Sigmoid colon (tissue), 7 donors: ENCODE results near the gene GRB14. TPM values are rescaled to one million over a fixed set of nuclear protein-coding genes. Genes with fewer than 3 reads are reported as not detected.
A peak's percentile ranks its signal among the peaks of the same experiment; 100 is the strongest.
"Not testable (repeated sequence)": the region's sequence is repeated elsewhere in the genome, so short reads cannot be mapped to it uniquely, and the experiment has no call there.

Experiments used
- DNase-seq: peaks from one replicate; pipeline ENCODE4 v3.0.0-alpha.2; 2019
- H3K27ac ChIP-seq, 4 donors: fragments of 200-600 bp; sonication (generic); one replicate each; pipeline ENCODE4 v1.5.1; 2016 to 2019; ENCODE audit warnings: mild to moderate bottlenecking in 1 of 4
- H3K27me3 ChIP-seq, 3 donors: fragments of 200-600 bp; sonication (generic); one replicate each; pipeline ENCODE4 v1.5.1; 2019; ENCODE audit warnings: mild to moderate bottlenecking in 1 of 3
- H3K36me3 ChIP-seq, 4 donors: fragments of 200-600 bp; sonication (generic); one replicate each; pipeline ENCODE4 v1.5.1; 2016 to 2019
- H3K4me1 ChIP-seq, 4 donors: fragments of 200-600 bp; sonication (generic); one replicate each; pipeline ENCODE4 v1.5.1; 2017 to 2019
- H3K4me3 ChIP-seq, 4 donors: fragments of 200-600 bp; sonication (generic); one replicate each; pipeline ENCODE4 v1.5.1; 2017 to 2019; ENCODE audit warnings: mild to moderate bottlenecking in 2 of 4, moderate library complexity in 1 of 4
- H3K9me3 ChIP-seq, 4 donors: fragments of 200-600 bp in 3 of 4; sonication (generic) in 3 of 4; one replicate each; pipeline versions ENCODE4 v1.5.1 to v1.6.1; 2013 to 2019
- CTCF ChIP-seq, 4 experiments: fragments of 450-650 bp in 3 of 4; fragments of 200-600 bp in 1 of 4; IDR thresholded peaks; one replicate each; pipeline ENCODE4 v1.5.1; 2016 to 2019; ENCODE audit warnings: antibody characterized with exemption in 4 of 4, mild to moderate bottlenecking in 3 of 4, moderate library complexity in 2 of 4
- EP300 ChIP-seq, 4 donors: sonication (generic); formaldehyde crosslinking; IDR thresholded peaks; one replicate each; pipeline ENCODE4 v1.6.1; 2017; ENCODE audit warnings: antibody characterized with exemption in 4 of 4
- POLR2A ChIP-seq, 2 donors: fragments of 450-650 bp; IDR thresholded peaks; one replicate each; pipeline ENCODE4 v1.6.1; 2016; ENCODE audit warnings: antibody characterized with exemption in 2 of 2, mild to moderate bottlenecking in 2 of 2, moderate library complexity in 2 of 2
- POLR2AphosphoS5 ChIP-seq, 4 donors: sonication (generic); formaldehyde crosslinking; IDR thresholded peaks; one replicate each; pipeline ENCODE4 v1.6.1; 2017; ENCODE audit warnings: antibody characterized with exemption in 4 of 4
- WGBS, 2 donors: extraction: QIAGEN DNeasy Blood & Tissue Kit; methylation state at CpG; one replicate each; pipeline ENCODE4 v1.1.7; 2013; 5-methylcytosine and 5-hydroxymethylcytosine counted together
- intact Hi-C: fragments of 100-400 bp; cut with DNase I; formaldehyde crosslinking; loops from one replicate; pipeline ENCODE4 v1.15.1; 2023
- polyA plus RNA-seq, 3 donors: library from polyadenylated mRNA; stranded (reverse); fragments of 200-250 nt; gene quantifications; one replicate each; pipeline ENCODE4 v1.2.3, GENCODE V29; 2013
- total RNA-seq, 4 donors: library from RNA; depleted of rRNA; stranded (reverse); fragments of >200 nt; gene quantifications; one replicate each; pipeline ENCODE4 v1.1.0, GENCODE V29; 2016
- donor health status: healthy with polysubstance abuse.
- donor health status: Bipolar disorder and iron deficiency.
- donor health status: healthy.

GRB14 gene
- total and polyA plus RNA-seq, 7 donors, result 0.46 to 19.8 (median 12.5) TPM

- H3K27ac ChIP-seq, result peak overlapping the region in 1 of 4 donors; percentile 70
- H3K4me3 ChIP-seq, result peak overlapping the region in 1 of 4 donors; percentile 9
- TF ChIP-seq CTCF (IDR thresholded peaks at IDR 0.05) (peak; percentile 17 to 72 (median 58)), POLR2A (IDR thresholded peaks at IDR 0.05) (no peak), EP300 (IDR thresholded peaks at IDR 0.05) (no peak)
- WGBS, 2 donors, result 42 to 49% methylated on average over 4 of the region's 4 CpGs
- DNase-seq, result no peak
- H3K36me3 ChIP-seq, result no peaks in the 10 kb centered on the region
- intact Hi-C loops, result loop anchor here (2.0 to 10.0 kb wide), 2 partner anchors 157 to 285 kb away; partner anchors contain the start of gene COBLL1
- H3K27me3 ChIP-seq, result no peaks in the 10 kb centered on the region
- peaks cover 0 to 24% (median 18%) of the 10 kb centered on the region in 4 donors for H3K4me1 ChIP-seq
- no peaks in the 10 kb centered on the region for H3K9me3 ChIP-seq
These were observed 61.0 kb downstream of the GRB14 start for GRCh38 chr2:164560181-164560792.

DNA sequence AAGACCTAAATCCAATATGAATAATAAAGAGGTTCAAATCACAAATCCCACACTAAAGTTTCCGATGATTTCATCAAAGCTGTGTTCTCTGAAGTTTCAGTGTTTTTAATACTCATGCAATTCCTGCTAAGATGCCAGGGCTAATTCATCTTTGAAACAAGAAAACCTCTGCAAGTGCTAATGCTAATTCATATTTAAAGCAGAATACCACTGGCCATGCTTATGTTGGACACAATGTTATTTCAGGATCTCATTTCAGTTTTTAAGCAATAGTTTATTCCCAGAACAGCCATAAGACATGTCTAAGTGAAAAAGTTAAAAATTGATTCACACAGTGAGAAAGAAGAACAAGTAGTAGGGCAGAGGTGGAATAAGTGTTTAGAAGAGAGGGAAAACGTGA lies 62.8 kb downstream of the GRB14 start:
- Histone ChIP-seq H3K9me3 (no peaks in the 10 kb centered on the region), H3K4me3 (no peak overlapping the region), H3K27me3 (no peaks in the 10 kb centered on the region), H3K27ac (no peak overlapping the region), H3K4me1 (peaks cover 0 to 24% (median 24%) of the 10 kb centered on the region in 4 donors), H3K36me3 (no peaks in the 10 kb centered on the region)
- WGBS, 2 donors, result 73 to 79% methylated on average over 2 of the region's 2 CpGs
- no peak for TF ChIP-seq POLR2AphosphoS5 (IDR thresholded peaks at IDR 0.05)
- TF ChIP-seq POLR2A (IDR thresholded peaks at IDR 0.05), result no peak
- TF ChIP-seq CTCF (IDR thresholded peaks at IDR 0.05), result no peak
- TF ChIP-seq EP300 (IDR thresholded peaks at IDR 0.05), result no peak
- no peak for DNase-seq
- intact Hi-C loops, result no loop called here

- no peak overlapping the region for H3K27ac ChIP-seq
- H3K36me3 ChIP-seq, result no peaks in the 10 kb centered on the region
- DNase-seq, result no peak
- H3K4me3 ChIP-seq, result no peak overlapping the region
- intact Hi-C loops, result no loop called here
- peaks cover 0 to 6% (median 2%) of the 10 kb centered on the region in 4 donors for H3K4me1 ChIP-seq
- no peaks in the 10 kb centered on the region for H3K9me3 ChIP-seq
- WGBS, 2 donors, result 70 to 80% methylated on average over 2 of the region's 2 CpGs
- TF ChIP-seq EP300 (IDR thresholded peaks at IDR 0.05), result no peak
- TF ChIP-seq POLR2A (IDR thresholded peaks at IDR 0.05), result no peak
- no peak for TF ChIP-seq CTCF (IDR thresholded peaks at IDR 0.05)
- TF ChIP-seq POLR2AphosphoS5 (IDR thresholded peaks at IDR 0.05), result no peak
- H3K27me3 ChIP-seq, result no peaks in the 10 kb centered on the region
These were observed 66.8 kb downstream of the GRB14 start for GRCh38 chr2:164554487-164554886.

- WGBS, 2 donors, result 92 to 95% methylated on average over 4 of the region's 4 CpGs
- no peak for DNase-seq
- intact Hi-C loops, result no loop called here
These were observed 69.8 kb downstream of the GRB14 start for GRCh38 chr2:164551519-164551918.

DNA sequence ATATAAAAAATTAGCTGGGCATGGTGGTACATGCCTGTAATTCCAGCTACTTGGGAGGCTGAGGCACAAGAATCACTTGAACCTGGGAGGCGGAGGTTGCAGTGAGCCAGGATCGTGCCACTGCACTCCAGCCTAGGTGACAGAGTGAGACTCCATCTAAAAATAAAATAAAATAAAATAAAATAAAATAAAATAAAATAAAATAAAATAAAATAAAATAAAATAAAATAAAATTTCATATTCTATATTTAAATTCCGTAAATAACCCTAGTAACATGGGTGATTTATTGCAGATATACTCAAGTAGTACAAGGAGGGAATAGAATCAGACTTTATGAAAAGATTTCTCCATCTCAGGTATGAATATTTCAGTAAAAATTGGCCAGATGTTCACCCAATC lies 71.6 kb downstream of the GRB14 start:
- DNase-seq, H3K27ac ChIP-seq, H3K4me3 ChIP-seq, H3K36me3 ChIP-seq, H3K27me3 ChIP-seq, H3K4me1 ChIP-seq, H3K9me3 ChIP-seq, intact Hi-C loops: not testable (repeated sequence)
- 93 to 96% methylated on average over 3 of the region's 3 CpGs for WGBS, 2 donors

More at GRCh38 chr2:164551519-164551918, 69.8 kb downstream of the GRB14 start:
- H3K9me3 ChIP-seq, result no peaks in the 10 kb centered on the region
- no peak overlapping the region for H3K4me3 ChIP-seq
- H3K27ac ChIP-seq, result no peak overlapping the region
- H3K4me1 ChIP-seq, result peaks cover 0 to 6% (median 2%) of the 10 kb centered on the region in 4 donors
- TF ChIP-seq POLR2A (IDR thresholded peaks at IDR 0.05) (no peak), CTCF (IDR thresholded peaks at IDR 0.05) (no peak), EP300 (IDR thresholded peaks at IDR 0.05) (no peak)
- no peaks in the 10 kb centered on the region for H3K27me3 ChIP-seq
- H3K36me3 ChIP-seq, result peaks cover 0 to 3% (median 0%) of the 10 kb centered on the region in 4 donors
